PC-9 (cell line): ENCODE measurements around the gene PIGC. TPM values are rescaled to one million over a fixed set of nuclear protein-coding genes. Genes with fewer than 3 reads are reported as not detected.

Experiments used
- BruUV-seq: library from RNA; stranded (reverse); fragments of 400-500 nt; replicated peaks from 2 replicates; lab custom pipeline; 2021; lab: Mats Ljungman, UMichigan
- CTCF ChIA-PET: fragments of 300-600 bp; sonication (Branson Sonifier 250); formaldehyde crosslinking; loops from one replicate; lab custom pipeline; 2022; ENCODE audit warnings: antibody characterized with exemption; lab: Charles Lee
- POLR2A ChIA-PET: fragments of 300-600 bp; sonication (Branson Sonifier 250); formaldehyde crosslinking; loops from one replicate; lab custom pipeline; 2022; ENCODE audit warnings: antibody characterized with exemption; ENCODE audit not compliant: unreplicated experiment; lab: Charles Lee
- DNase-seq, 2 experiments: peaks; one replicate each; pipeline versions ENCODE4 v3.0.0 to v3.0.0-alpha.2; 2015 to 2022; ENCODE audit warnings: mixed read lengths in 1 of 2
- H2AFZ ChIP-seq: fragments of 200-600 bp; sonication (generic); 2 replicates; pipeline ENCODE4 v1.8.1; 2017; ENCODE audit warnings: antibody characterized with exemption
- H3F3A ChIP-seq: fragments of 200-600 bp; sonication (generic); 2 replicates; pipeline ENCODE4 v1.8.1; 2017; ENCODE audit warnings: antibody characterized with exemption, mild to moderate bottlenecking, low read depth; ENCODE audit not compliant: insufficient read depth
- H3K27ac ChIP-seq: fragments of 200-600 bp; sonication (generic); 2 replicates; pipeline ENCODE4 v1.6.1; 2016; ENCODE audit warnings: mixed run types
- H3K27me3 ChIP-seq: fragments of 200-600 bp; sonication (generic); 2 replicates; pipeline ENCODE4 v1.6.1; 2016; ENCODE audit warnings: low read depth, mixed run types; ENCODE audit not compliant: insufficient read depth
- H3K36me3 ChIP-seq: fragments of 200-600 bp; sonication (generic); 2 replicates; pipeline ENCODE4 v1.6.1; 2016; ENCODE audit warnings: low read depth, mixed run types
- H3K4me1 ChIP-seq: fragments of 200-600 bp; sonication (generic); replicated peaks from 2 replicates; pipeline ENCODE4 v1.6.1; 2016; ENCODE audit warnings: mixed run types; ENCODE audit not compliant: insufficient read depth
- H3K4me2 ChIP-seq: fragments of 200-600 bp; sonication (generic); 2 replicates; pipeline ENCODE4 v1.6.1; 2017; ENCODE audit warnings: mixed run types
- H3K4me3 ChIP-seq: fragments of 200-600 bp; sonication (generic); 2 replicates; pipeline ENCODE4 v1.6.1; 2016; ENCODE audit warnings: mixed run types
- H3K79me2 ChIP-seq: fragments of 200-600 bp; sonication (generic); 2 replicates; pipeline ENCODE4 v1.6.1; 2017; ENCODE audit warnings: low read depth, mixed run types
- H3K9me2 ChIP-seq: fragments of 200-600 bp; sonication (generic); 2 replicates; pipeline ENCODE4 v1.8.1; 2017; ENCODE audit warnings: mild to moderate bottlenecking; ENCODE audit not compliant: insufficient read depth
- H3K9me3 ChIP-seq: fragments of 200-600 bp; sonication (generic); 2 replicates; pipeline ENCODE4 v1.8.1; 2016; ENCODE audit warnings: low read depth; ENCODE audit not compliant: insufficient read depth
- H4K20me1 ChIP-seq: fragments of 200-600 bp; sonication (generic); 2 replicates; pipeline ENCODE4 v1.8.1; 2017; ENCODE audit not compliant: insufficient read depth
- EZH2 ChIP-seq: fragments of 200-600 bp; sonication (generic); IDR thresholded peaks from 2 replicates; pipeline ENCODE4 v1.8.0; 2017; ENCODE audit warnings: antibody characterized with exemption, low read depth
- intact Hi-C: fragments of 100-400 bp; cut with micrococcal nuclease; formaldehyde crosslinking; loops from one replicate; pipeline ENCODE4 v1.10.0; 2022; ENCODE audit not compliant: unreplicated experiment
- total RNA-seq: library from RNA; stranded (reverse); gene quantifications from 2 replicates; pipeline ENCODE4 v1.2.3, GENCODE V29; 2021
- TF ChIP-seq, protein P1 (sequence below): fragments of 200-600 bp; sonication (generic); conservative IDR thresholded peaks from 2 replicates; pipeline ENCODE4 v1.6.1; 2017; ENCODE audit warnings: mixed run types, antibody characterized with exemption, mild to moderate bottlenecking, moderate library complexity

The PIGC gene
- total RNA-seq, 1 experiment from 2014 or later: 26.5 TPM

DNA sequence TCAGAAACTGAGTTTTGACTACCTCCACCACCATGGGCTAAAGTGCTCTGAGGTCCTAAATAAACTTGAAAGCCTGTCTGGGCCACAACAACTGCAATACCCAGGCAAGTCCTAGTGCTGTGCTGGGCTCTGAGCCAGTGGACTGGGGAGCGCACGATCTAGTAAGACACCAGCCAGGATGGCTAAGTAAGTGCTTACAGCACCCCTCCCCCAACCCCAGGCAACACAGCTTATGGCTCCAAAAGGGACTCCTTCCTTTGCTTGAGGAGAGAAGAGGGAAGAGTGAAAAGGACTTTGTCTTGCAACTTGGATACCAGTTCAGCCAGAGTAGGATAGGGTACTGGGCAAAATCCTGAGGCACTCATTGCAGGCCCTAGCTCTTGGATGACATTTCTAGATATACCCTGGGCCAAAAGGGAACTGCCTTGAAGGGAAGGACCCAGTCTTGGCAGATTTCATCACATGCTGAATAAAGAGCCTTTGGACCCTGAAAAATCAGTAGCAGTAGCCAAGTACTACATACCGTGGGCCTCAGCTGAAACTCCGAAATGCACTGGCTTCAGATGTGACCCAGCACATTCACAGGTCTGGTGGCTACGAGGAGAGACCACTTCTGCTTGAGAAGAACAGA is 21.8 kb downstream of the PIGC start:
- Histone ChIP-seq H2AFZ (no peak overlapping the region), H3K36me3 (no peaks in the 10 kb centered on the region), H3K9me3 (peaks cover 5% of the 10 kb centered on the region; the same call in 1 of the 2 replicates), H3K27me3 (no peaks in the 10 kb centered on the region), H3F3A (0 out of 2 replicates have a peak, but pooled peaks cover 4% of the 10 kb centered on the region), H3K79me2 (no peaks in the 10 kb centered on the region), H3K4me2 (no peak overlapping the region), H3K27ac (no peak overlapping the region), H3K9me2 (no peaks in the 10 kb centered on the region), H4K20me1 (no peaks in the 10 kb centered on the region), H3K4me1 (peaks cover 16% of the 10 kb centered on the region), H3K4me3 (no peak overlapping the region)
- BruUV-seq: no TSS peak
- ChIA-PET POLR2A (no interaction called here), CTCF (no interaction called here)
- TF ChIP-seq EZH2: no peak
- TF ChIP-seq, protein P1, sequence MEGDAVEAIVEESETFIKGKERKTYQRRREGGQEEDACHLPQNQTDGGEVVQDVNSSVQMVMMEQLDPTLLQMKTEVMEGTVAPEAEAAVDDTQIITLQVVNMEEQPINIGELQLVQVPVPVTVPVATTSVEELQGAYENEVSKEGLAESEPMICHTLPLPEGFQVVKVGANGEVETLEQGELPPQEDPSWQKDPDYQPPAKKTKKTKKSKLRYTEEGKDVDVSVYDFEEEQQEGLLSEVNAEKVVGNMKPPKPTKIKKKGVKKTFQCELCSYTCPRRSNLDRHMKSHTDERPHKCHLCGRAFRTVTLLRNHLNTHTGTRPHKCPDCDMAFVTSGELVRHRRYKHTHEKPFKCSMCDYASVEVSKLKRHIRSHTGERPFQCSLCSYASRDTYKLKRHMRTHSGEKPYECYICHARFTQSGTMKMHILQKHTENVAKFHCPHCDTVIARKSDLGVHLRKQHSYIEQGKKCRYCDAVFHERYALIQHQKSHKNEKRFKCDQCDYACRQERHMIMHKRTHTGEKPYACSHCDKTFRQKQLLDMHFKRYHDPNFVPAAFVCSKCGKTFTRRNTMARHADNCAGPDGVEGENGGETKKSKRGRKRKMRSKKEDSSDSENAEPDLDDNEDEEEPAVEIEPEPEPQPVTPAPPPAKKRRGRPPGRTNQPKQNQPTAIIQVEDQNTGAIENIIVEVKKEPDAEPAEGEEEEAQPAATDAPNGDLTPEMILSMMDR: no peak
- no peak for DNase-seq
- intact Hi-C loops: no loop called here

DNA sequence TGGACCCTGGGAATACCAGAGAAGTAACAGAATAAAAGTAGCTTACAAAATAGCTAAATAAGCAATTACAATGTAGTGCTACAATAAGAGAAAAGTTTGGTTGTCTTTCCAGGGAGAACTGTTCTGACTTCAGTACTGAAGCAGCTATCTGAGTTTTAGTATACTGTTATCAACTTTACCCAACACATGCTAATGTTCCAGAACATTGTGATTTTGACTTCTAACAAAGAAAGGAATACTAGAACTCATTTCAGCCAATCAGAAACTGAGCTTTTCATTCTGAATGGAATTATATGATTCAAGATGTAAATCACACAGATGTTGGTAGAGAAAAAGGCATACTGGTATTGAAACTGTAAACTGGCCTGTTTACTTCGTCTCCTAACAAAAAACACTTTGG is 23.5 kb downstream of the PIGC start, which contains the start of gene C1orf105:
Gene C1orf105 (plus strand): TSS at position 301 of the 400 bp plus-strand sequence. CDS start 201 bp downstream, outside the sequence.
- CTCF ChIA-PET: no interaction called here

DNA sequence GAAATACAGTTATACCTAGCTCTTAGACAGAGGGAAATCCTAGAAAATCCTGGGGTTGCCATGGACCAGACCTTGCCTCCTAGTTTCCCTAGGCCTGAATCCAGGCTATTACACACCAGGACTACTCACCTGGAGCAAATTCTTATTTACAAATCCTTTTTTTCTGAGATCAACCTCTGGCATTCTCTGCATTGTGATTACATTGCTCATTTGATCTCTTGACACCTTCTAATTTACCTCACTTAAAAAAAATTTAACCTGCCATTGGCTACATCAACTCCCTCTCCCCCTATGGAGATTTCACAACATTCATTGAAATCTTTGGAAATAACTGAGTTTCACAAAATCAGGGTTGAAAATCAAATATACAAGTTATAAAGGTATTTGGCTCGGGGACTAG is 26.3 kb downstream of the PIGC start:
- Histone ChIP-seq H3K27me3 (no peaks in the 10 kb centered on the region), H3K4me3 (no peak overlapping the region), H3K4me1 (peaks cover 37% of the 10 kb centered on the region), H3K4me2 (peak overlapping the region; percentile 3), H3K36me3 (no peaks in the 10 kb centered on the region), H3K27ac (peak overlapping the region; percentile 2; the same call in 1 of the 2 replicates), H3K9me3 (peaks cover 5% of the 10 kb centered on the region; the same call in 1 of the 2 replicates), H3F3A (0 out of 2 replicates have a peak, but pooled peaks cover 4% of the 10 kb centered on the region), H3K9me2 (no peaks in the 10 kb centered on the region), H3K79me2 (no peaks in the 10 kb centered on the region), H4K20me1 (no peaks in the 10 kb centered on the region), H2AFZ (no peak overlapping the region)
- DNase-seq: peak; percentile 22 to 88
- CTCF ChIA-PET: interaction anchor here (1.4 kb wide), 1 partner anchor 415 kb away, joined by 3 read pairs; no protein-coding TSS in a partner anchor
- POLR2A ChIA-PET: interaction anchor here (0.6 to 0.7 kb wide), 2 partner anchors 66 to 169 kb away, joined by 4 to 6 read pairs; no protein-coding TSS in a partner anchor
- TF ChIP-seq, protein P1: no peak
- TF ChIP-seq EZH2: no peak
- BruUV-seq: no TSS peak
- intact Hi-C loops: loop anchor here (10.0 kb wide), 1 partner anchor 773 kb away; no protein-coding TSS in a partner anchor

More for the DNA sequence above, 23.5 kb downstream of the PIGC start, which contains the start of gene C1orf105:
- no peaks in the 10 kb centered on the region for H3K9me2 ChIP-seq
- POLR2A ChIA-PET: no interaction called here
- H3K4me2 ChIP-seq: no peak within 1 kb of the TSS
- BruUV-seq: no TSS peak
- TF ChIP-seq, protein P1: no peak
- no peak for TF ChIP-seq EZH2
- H3K9me3 ChIP-seq: peaks cover 5% of the 10 kb centered on the region; the same call in 1 of the 2 replicates
- intact Hi-C loops: no loop called here
- H3K36me3 ChIP-seq: no peaks in the 10 kb centered on the region
- H2AFZ ChIP-seq: no peak within 1 kb of the TSS
- 0 out of 2 replicates have a peak, but pooled peaks cover 4% of the 10 kb centered on the region for H3F3A ChIP-seq
- no peak within 1 kb of the TSS for H3K27ac ChIP-seq
- no peak within 1 kb of the TSS for H3K4me3 ChIP-seq
- no peaks in the 10 kb centered on the region for H3K27me3 ChIP-seq
- no peaks in the 10 kb centered on the region for H4K20me1 ChIP-seq
- no peak for DNase-seq
- peaks cover 28% of the 10 kb centered on the region for H3K4me1 ChIP-seq
- H3K79me2 ChIP-seq: no peaks in the 10 kb centered on the region
